Nephron progenitor cell (in vitro differentiated cells): ENCODE results near the gene TMEM145.
A peak's percentile ranks its signal among the peaks of the same experiment; 100 is the strongest.

Experiments
- DNase-seq: peaks from one replicate; pipeline ENCODE4 v3.0.0; 2021
- H3K27ac Mint-ChIP-seq: 2 replicates; pipeline ENCODE4 v1.8.0; 2021; ENCODE audit warnings: mild to moderate bottlenecking, moderate library complexity, mixed read lengths
- H3K27me3 Mint-ChIP-seq: 2 replicates; pipeline ENCODE4 v1.8.0; 2021; ENCODE audit warnings: mild to moderate bottlenecking, low read depth, mixed read lengths; ENCODE audit not compliant: poor library complexity
- H3K36me3 Mint-ChIP-seq: 2 replicates; pipeline ENCODE4 v1.8.0; 2021; ENCODE audit warnings: low read depth, mixed read lengths
- H3K4me1 Mint-ChIP-seq: 2 replicates; pipeline ENCODE4 v1.8.0; 2021; ENCODE audit warnings: mixed read lengths
- H3K4me3 Mint-ChIP-seq: 2 replicates; pipeline ENCODE4 v1.8.0; 2021; ENCODE audit warnings: mild to moderate bottlenecking, moderate library complexity, mixed read lengths
- H3K9me3 Mint-ChIP-seq: 2 replicates; pipeline ENCODE4 v1.8.0; 2021; ENCODE audit warnings: mild to moderate bottlenecking, moderate library complexity, mixed read lengths
- TF ChIP-seq, protein P1 (sequence below): fragments of 200-600 bp; sonication (generic); IDR thresholded peaks from 2 replicates; pipeline ENCODE4 v1.5.0; 2021; ENCODE audit warnings: antibody characterized with exemption

The TMEM145 gene

DNA sequence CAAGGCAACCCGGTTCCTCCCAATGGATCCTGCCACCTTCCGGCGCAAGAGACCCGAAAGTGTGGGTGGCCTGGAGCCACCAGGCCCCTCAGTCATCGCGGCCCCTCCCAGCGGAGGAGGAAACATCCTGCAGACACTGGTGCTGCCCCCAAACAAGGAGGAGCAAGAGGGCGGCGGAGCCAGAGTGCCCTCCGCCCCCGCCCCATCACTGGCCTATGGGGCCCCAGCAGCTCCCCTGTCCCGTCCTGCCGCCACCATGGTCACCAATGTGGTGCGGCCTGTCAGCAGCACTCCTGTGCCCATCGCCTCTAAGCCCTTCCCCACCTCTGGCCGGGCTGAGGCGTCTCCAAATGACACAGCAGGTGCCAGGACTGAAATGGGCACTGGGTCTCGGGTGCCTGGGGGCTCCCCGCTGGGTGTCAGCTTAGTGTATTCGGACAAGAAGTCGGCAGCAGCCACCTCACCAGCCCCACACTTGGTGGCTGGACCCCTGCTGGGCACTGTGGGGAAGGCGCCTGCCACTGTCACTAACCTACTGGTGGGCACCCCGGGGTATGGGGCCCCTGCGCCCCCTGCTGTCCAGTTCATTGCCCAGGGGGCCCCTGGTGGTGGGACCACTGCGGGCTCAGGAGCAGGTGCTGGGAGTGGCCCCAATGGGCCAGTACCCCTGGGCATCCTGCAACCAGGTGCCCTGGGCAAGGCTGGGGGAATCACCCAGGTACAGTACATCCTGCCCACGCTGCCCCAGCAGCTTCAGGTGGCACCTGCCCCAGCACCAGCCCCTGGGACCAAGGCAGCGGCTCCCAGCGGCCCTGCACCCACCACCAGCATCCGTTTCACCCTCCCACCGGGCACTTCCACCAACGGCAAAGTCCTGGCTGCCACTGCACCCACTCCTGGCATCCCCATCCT lies 22.3 kb upstream of the TMEM145 start:
- Mint-ChIP-seq H3K4me3 (no peak overlapping the region), H3K4me1 (peaks cover 36% of the 10 kb centered on the region), H3K27me3 (peaks cover 4% of the 10 kb centered on the region), H3K9me3 (no peaks in the 10 kb centered on the region), H3K36me3 (peaks cover 27% of the 10 kb centered on the region), H3K27ac (no peak overlapping the region)
- peak; percentile 64 for DNase-seq
- TF ChIP-seq, protein P1, sequence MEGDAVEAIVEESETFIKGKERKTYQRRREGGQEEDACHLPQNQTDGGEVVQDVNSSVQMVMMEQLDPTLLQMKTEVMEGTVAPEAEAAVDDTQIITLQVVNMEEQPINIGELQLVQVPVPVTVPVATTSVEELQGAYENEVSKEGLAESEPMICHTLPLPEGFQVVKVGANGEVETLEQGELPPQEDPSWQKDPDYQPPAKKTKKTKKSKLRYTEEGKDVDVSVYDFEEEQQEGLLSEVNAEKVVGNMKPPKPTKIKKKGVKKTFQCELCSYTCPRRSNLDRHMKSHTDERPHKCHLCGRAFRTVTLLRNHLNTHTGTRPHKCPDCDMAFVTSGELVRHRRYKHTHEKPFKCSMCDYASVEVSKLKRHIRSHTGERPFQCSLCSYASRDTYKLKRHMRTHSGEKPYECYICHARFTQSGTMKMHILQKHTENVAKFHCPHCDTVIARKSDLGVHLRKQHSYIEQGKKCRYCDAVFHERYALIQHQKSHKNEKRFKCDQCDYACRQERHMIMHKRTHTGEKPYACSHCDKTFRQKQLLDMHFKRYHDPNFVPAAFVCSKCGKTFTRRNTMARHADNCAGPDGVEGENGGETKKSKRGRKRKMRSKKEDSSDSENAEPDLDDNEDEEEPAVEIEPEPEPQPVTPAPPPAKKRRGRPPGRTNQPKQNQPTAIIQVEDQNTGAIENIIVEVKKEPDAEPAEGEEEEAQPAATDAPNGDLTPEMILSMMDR, result peak; percentile 59

DNA sequence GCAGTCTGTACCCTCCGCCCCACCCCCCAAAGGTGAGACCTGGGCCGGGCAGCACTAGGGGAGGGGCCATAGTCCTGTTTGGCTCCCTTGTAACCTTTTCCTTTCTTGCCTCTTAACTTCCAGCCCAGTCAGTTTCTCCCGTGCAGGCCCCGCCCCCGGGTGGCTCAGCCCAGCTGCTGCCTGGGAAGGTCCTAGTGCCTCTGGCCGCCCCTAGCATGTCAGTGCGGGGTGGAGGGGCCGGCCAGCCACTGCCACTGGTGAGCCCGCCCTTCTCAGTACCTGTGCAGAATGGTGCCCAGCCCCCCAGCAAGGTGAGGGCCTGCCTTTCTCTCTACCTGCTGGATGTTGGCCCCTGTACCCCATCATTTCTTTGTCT lies 21.7 kb upstream of the TMEM145 start:
- TF ChIP-seq, protein P1, result no peak
- Mint-ChIP-seq H3K4me3 (no peak overlapping the region), H3K27me3 (peaks cover 7% of the 10 kb centered on the region), H3K9me3 (no peaks in the 10 kb centered on the region), H3K36me3 (peaks cover 27% of the 10 kb centered on the region), H3K4me1 (peaks cover 29% of the 10 kb centered on the region), H3K27ac (peak overlapping the region; percentile 20)
- DNase-seq, result no peak

DNA sequence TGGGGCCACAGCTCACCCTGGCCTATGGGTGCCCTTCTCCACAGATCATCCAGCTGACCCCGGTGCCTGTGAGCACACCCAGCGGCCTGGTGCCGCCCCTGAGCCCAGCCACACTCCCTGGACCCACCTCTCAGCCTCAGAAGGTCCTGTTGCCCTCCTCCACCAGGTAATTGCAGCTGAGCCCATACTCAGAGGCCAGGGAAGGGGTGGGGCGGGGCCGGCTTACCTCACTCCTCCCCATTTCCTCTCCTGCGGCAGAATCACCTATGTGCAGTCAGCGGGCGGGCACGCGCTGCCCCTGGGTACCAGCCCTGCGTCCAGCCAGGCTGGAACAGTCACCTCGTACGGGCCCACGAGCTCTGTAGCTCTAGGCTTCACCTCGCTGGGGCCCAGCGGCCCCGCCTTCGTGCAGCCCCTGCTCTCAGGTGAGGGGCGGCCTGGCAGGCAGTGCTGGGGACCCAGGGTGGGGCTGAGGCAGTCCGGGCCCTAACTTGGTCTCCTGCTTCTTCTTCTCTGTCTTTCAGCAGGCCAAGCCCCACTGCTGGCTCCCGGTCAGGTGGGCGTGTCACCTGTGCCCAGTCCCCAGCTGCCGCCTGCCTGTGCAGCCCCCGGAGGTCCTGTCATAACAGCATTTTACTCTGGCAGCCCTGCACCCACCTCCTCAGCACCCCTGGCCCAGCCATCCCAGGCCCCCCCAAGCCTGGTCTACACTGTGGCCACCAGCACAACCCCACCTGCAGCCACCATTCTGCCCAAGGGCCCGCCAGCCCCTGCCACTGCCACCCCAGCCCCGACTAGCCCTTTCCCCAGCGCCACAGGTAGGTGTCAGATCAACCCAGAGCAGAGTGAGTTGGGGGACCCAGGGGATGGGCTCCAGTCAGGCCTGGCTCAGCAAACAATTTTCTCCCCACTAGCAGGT lies 20.8 kb upstream of the TMEM145 start:
- DNase-seq, result no peak
- no peak overlapping the region for H3K27ac Mint-ChIP-seq
- H3K9me3 Mint-ChIP-seq, result no peaks in the 10 kb centered on the region
- H3K36me3 Mint-ChIP-seq, result peaks cover 32% of the 10 kb centered on the region
- H3K27me3 Mint-ChIP-seq, result peaks cover 7% of the 10 kb centered on the region
- TF ChIP-seq, protein P1, result no peak
- no peak overlapping the region for H3K4me3 Mint-ChIP-seq
- H3K4me1 Mint-ChIP-seq, result peaks cover 27% of the 10 kb centered on the region

DNA sequence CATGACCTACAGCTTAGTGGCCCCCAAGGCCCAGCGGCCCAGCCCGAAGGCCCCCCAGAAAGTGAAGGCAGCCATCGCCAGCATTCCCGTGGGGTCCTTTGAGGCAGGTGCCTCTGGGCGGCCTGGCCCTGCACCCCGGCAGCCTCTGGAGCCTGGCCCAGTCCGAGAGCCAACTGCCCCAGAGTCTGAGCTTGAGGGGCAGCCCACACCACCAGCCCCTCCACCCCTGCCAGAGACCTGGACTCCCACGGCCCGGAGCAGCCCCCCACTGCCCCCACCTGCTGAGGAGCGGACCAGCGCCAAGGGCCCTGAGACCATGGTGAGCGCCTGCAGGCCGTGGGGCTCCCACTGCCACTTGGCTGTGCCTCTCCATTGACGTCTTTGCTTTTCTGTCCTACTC lies 20.1 kb upstream of the TMEM145 start:
- H3K36me3 Mint-ChIP-seq, result peaks cover 32% of the 10 kb centered on the region
- peak overlapping the region; percentile 99 for H3K27ac Mint-ChIP-seq
- no peaks in the 10 kb centered on the region for H3K9me3 Mint-ChIP-seq
- peaks cover 26% of the 10 kb centered on the region for H3K4me1 Mint-ChIP-seq
- TF ChIP-seq, protein P1, result no peak
- no peak for DNase-seq
- H3K4me3 Mint-ChIP-seq, result peak overlapping the region; percentile 10
- H3K27me3 Mint-ChIP-seq, result peaks cover 7% of the 10 kb centered on the region

DNA sequence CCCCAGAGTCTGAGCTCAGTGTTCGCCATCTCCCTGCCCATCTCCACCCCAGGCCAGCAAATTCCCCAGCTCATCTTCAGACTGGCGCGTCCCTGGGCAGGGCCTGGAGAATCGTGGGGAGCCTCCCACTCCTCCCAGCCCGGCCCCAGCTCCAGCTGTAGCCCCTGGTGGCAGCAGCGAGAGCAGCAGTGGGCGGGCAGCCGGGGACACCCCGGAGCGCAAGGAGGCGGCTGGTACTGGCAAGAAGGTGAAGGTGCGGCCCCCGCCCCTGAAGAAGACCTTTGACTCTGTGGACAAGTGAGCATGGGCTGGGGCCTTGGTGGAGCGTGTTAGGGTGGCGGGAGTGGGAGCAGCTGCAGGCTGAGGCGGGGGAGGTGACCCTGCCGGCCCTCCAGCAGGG lies 19.6 kb upstream of the TMEM145 start:
- H3K4me3 Mint-ChIP-seq, result no peak overlapping the region
- peaks cover 7% of the 10 kb centered on the region for H3K27me3 Mint-ChIP-seq
- no peak for DNase-seq
- no peaks in the 10 kb centered on the region for H3K9me3 Mint-ChIP-seq
- peaks cover 20% of the 10 kb centered on the region for H3K4me1 Mint-ChIP-seq
- H3K36me3 Mint-ChIP-seq, result peaks cover 27% of the 10 kb centered on the region
- TF ChIP-seq, protein P1, result peak; percentile 21
- peak overlapping the region; percentile 99 for H3K27ac Mint-ChIP-seq
